ENCODE data around the gene KIF19.

GRCh38 chr17:74344658-74345057 lies 18.6 kb downstream of the KIF19 start:
- TF ChIP-seq CTCF (conservative IDR thresholded peaks at IDR 0.05 in 1 of 2, IDR thresholded peaks at IDR 0.05 in 1 of 2; ENCODE audit: extremely low read depth in 1 of 2, insufficient read depth in 1 of 2, low read depth in 1 of 2, low read length in 2 of 2) (no peak), EZH2 (IDR thresholded peaks at IDR 0.05; ENCODE audit: borderline replicate concordance, low read length) (no peak)
